Liver (tissue), 3 donors: ENCODE data around the gene TMPRSS12.

ENCODE experiments used
- EGR1 ChIP-seq, 2 donors: IDR thresholded peaks; 2 replicates each; pipeline ENCODE4 v1.6.1; 2016 to 2018; ENCODE audit warnings: antibody characterized with exemption in 2 of 2, low read depth in 2 of 2
- GABPA ChIP-seq, 2 donors: IDR thresholded peaks in 1 of 2; conservative IDR thresholded peaks in 1 of 2; 2 replicates each; pipeline ENCODE4 v1.6.1; 2016; ENCODE audit warnings: antibody characterized with exemption in 2 of 2, mild to moderate bottlenecking in 1 of 2, moderate library complexity in 1 of 2
- HNF4A ChIP-seq, 2 donors: conservative IDR thresholded peaks; 2 replicates each; pipeline ENCODE4 v1.6.1; 2016; ENCODE audit warnings: antibody characterized with exemption in 2 of 2, mild to moderate bottlenecking in 2 of 2
- JUND ChIP-seq, 2 donors: IDR thresholded peaks; 2 replicates each; pipeline ENCODE4 v1.6.1; 2016; ENCODE audit warnings: antibody characterized with exemption in 2 of 2
- RAD21 ChIP-seq, 2 donors: IDR thresholded peaks; 2 replicates each; pipeline ENCODE4 v1.6.1; 2016; ENCODE audit warnings: antibody characterized with exemption in 2 of 2, mild to moderate bottlenecking in 2 of 2
- SP1 ChIP-seq: IDR thresholded peaks from 2 replicates; pipeline ENCODE4 v1.6.1; 2018; ENCODE audit warnings: antibody characterized with exemption, mild to moderate bottlenecking
- TAF1 ChIP-seq: conservative IDR thresholded peaks from 2 replicates; pipeline ENCODE4 v1.6.1; 2016; ENCODE audit warnings: antibody characterized with exemption, mild to moderate bottlenecking
- YY1 ChIP-seq: IDR thresholded peaks from 2 replicates; pipeline ENCODE4 v1.6.1; 2016; ENCODE audit warnings: antibody characterized with exemption, mild to moderate bottlenecking
- TF ChIP-seq, protein P1 (sequence below): fragments of 150-350 bp; IDR thresholded peaks from 2 replicates; pipeline ENCODE4 v1.5.1; 2017; ENCODE audit warnings: improper control_type of control experiment, low read depth, low read length; ENCODE audit not compliant: missing input control
- TF ChIP-seq, protein P2 (sequence below): IDR thresholded peaks from 2 replicates; pipeline ENCODE4 v1.6.1; 2016; ENCODE audit warnings: antibody characterized with exemption
- TF ChIP-seq, protein P3 (sequence below): IDR thresholded peaks from 2 replicates; pipeline ENCODE4 v1.6.1; 2016; ENCODE audit warnings: antibody characterized with exemption
- TF ChIP-seq, protein P4 (sequence below): IDR thresholded peaks from 2 replicates; pipeline ENCODE4 v1.6.1; 2016; ENCODE audit warnings: antibody characterized with exemption, mild to moderate bottlenecking
- donor health status: healthy.
- donor health status: healthy.

DNA sequence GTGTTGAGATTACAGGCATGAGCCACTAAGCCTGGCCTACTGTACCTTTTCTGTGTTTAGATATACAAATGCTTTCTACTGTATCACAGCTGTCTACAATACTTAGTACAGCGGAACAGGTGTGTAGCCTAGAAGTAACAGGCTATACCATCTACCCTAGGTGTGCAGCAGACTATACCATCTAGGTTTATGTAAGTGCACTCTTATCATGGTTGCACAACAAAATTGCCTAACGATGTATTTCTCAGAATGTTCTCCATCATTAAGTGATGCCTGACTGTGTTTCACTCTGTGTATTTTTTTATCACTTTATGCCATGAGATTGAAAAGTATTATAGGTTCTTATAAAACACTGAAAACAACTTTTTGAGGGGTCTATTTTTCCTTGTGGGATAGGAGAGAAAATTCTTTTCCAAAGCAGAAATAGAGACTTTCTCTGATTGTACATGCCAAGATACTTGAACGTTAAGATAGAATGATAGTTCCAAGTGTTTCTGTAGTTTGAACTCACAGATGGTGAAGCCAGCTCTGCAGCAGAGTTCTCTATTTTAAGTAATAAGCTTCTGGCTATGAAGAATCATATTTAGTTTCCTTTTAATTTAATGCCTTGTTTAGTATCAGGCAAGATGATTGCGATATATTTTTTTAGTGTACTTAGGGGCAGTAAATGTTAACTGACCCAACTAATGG, 17.0 kb downstream of the TMPRSS12 start:
- TF ChIP-seq JUND (IDR thresholded peaks at IDR 0.05) (no peak), EGR1 (IDR thresholded peaks at IDR 0.05; ENCODE audit: low read depth in 2 of 2) (no peak), SP1 (no peak), RAD21 (IDR thresholded peaks at IDR 0.05) (no peak), TAF1 (no peak), YY1 (no peak), HNF4A (conservative IDR thresholded peaks at IDR 0.05) (no peak), GABPA (IDR thresholded peaks at IDR 0.05 in 1 of 2, conservative IDR thresholded peaks at IDR 0.05 in 1 of 2) (no peak)
- TF ChIP-seq, protein P1, sequence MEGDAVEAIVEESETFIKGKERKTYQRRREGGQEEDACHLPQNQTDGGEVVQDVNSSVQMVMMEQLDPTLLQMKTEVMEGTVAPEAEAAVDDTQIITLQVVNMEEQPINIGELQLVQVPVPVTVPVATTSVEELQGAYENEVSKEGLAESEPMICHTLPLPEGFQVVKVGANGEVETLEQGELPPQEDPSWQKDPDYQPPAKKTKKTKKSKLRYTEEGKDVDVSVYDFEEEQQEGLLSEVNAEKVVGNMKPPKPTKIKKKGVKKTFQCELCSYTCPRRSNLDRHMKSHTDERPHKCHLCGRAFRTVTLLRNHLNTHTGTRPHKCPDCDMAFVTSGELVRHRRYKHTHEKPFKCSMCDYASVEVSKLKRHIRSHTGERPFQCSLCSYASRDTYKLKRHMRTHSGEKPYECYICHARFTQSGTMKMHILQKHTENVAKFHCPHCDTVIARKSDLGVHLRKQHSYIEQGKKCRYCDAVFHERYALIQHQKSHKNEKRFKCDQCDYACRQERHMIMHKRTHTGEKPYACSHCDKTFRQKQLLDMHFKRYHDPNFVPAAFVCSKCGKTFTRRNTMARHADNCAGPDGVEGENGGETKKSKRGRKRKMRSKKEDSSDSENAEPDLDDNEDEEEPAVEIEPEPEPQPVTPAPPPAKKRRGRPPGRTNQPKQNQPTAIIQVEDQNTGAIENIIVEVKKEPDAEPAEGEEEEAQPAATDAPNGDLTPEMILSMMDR = no peak
- TF ChIP-seq, protein P2, sequence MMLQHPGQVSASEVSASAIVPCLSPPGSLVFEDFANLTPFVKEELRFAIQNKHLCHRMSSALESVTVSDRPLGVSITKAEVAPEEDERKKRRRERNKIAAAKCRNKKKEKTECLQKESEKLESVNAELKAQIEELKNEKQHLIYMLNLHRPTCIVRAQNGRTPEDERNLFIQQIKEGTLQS = no peak
- TF ChIP-seq, protein P3, sequence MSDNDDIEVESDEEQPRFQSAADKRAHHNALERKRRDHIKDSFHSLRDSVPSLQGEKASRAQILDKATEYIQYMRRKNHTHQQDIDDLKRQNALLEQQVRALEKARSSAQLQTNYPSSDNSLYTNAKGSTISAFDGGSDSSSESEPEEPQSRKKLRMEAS = no peak
- TF ChIP-seq, protein P4, sequence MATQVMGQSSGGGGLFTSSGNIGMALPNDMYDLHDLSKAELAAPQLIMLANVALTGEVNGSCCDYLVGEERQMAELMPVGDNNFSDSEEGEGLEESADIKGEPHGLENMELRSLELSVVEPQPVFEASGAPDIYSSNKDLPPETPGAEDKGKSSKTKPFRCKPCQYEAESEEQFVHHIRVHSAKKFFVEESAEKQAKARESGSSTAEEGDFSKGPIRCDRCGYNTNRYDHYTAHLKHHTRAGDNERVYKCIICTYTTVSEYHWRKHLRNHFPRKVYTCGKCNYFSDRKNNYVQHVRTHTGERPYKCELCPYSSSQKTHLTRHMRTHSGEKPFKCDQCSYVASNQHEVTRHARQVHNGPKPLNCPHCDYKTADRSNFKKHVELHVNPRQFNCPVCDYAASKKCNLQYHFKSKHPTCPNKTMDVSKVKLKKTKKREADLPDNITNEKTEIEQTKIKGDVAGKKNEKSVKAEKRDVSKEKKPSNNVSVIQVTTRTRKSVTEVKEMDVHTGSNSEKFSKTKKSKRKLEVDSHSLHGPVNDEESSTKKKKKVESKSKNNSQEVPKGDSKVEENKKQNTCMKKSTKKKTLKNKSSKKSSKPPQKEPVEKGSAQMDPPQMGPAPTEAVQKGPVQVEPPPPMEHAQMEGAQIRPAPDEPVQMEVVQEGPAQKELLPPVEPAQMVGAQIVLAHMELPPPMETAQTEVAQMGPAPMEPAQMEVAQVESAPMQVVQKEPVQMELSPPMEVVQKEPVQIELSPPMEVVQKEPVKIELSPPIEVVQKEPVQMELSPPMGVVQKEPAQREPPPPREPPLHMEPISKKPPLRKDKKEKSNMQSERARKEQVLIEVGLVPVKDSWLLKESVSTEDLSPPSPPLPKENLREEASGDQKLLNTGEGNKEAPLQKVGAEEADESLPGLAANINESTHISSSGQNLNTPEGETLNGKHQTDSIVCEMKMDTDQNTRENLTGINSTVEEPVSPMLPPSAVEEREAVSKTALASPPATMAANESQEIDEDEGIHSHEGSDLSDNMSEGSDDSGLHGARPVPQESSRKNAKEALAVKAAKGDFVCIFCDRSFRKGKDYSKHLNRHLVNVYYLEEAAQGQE = no peak
